ENCODE data around the gene HSD17B14.

- TF ChIP-seq CTCF (IDR thresholded peaks at IDR 0.05) = no peak
- TF ChIP-seq POLR2A (IDR thresholded peaks at IDR 0.05) = no peak
Measured at GRCh38 chr19:48868114-48868886, 32.0 kb upstream of the HSD17B14 start, which contains the start of gene PLEKHA4.
